ENCODE measurements around the gene MRM3. TPM values are rescaled to one million over a fixed set of nuclear protein-coding genes. Genes with fewer than 3 reads are reported as not detected.
"Not testable (repeated sequence)": the region's sequence is repeated elsewhere in the genome, so short reads cannot be mapped to it uniquely, and the experiment has no call there.

MRM3 gene
- total and polyA plus RNA-seq, 12 donors = 12.9 to 34.6 (median 19.1) TPM

DNA sequence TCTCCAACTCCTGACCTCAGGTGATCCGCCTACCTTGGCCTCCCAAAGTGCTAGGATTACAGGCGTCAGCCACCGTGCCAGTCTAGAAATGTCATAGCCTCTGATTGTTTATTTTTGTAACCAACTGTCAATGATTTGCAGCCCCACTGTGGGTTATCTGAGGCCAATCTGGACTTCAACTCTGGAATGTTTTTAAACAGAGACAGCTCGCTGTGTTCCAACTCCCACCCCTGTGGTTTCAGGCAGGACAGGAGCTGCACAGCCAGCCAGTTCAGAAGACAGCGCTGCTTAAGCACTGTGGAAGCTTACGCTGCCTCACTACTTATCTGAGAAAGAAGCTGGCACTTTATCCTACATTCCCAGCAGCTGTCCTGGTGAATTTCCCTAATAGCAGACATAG, 19.5 kb downstream of the MRM3 start:
- 86 to 90% (median 88%) methylated on average over 5 to 6 of the region's 6 CpGs for WGBS, 4 donors
- no peaks in the 10 kb centered on the region for H3K9me3 ChIP-seq (replicated peaks in 1 of 3)
- H3K36me3 ChIP-seq (replicated peaks in 1 of 2) = no peaks in the 10 kb centered on the region
- H3K4me1 ChIP-seq (replicated peaks in 1 of 2) = no peaks in the 10 kb centered on the region
- no peak for DNase-seq
- H3K4me3 ChIP-seq = no peak overlapping the region
- H3K27me3 ChIP-seq = no peaks in the 10 kb centered on the region
- TF ChIP-seq POLR2A (IDR thresholded peaks at IDR 0.05) = no peak
- TF ChIP-seq, protein P1, sequence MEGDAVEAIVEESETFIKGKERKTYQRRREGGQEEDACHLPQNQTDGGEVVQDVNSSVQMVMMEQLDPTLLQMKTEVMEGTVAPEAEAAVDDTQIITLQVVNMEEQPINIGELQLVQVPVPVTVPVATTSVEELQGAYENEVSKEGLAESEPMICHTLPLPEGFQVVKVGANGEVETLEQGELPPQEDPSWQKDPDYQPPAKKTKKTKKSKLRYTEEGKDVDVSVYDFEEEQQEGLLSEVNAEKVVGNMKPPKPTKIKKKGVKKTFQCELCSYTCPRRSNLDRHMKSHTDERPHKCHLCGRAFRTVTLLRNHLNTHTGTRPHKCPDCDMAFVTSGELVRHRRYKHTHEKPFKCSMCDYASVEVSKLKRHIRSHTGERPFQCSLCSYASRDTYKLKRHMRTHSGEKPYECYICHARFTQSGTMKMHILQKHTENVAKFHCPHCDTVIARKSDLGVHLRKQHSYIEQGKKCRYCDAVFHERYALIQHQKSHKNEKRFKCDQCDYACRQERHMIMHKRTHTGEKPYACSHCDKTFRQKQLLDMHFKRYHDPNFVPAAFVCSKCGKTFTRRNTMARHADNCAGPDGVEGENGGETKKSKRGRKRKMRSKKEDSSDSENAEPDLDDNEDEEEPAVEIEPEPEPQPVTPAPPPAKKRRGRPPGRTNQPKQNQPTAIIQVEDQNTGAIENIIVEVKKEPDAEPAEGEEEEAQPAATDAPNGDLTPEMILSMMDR (IDR thresholded peaks at IDR 0.05) = no peak
- no peak overlapping the region for H3K27ac ChIP-seq
- intact Hi-C loops (cut with DNase I) = no loop called here

DNA sequence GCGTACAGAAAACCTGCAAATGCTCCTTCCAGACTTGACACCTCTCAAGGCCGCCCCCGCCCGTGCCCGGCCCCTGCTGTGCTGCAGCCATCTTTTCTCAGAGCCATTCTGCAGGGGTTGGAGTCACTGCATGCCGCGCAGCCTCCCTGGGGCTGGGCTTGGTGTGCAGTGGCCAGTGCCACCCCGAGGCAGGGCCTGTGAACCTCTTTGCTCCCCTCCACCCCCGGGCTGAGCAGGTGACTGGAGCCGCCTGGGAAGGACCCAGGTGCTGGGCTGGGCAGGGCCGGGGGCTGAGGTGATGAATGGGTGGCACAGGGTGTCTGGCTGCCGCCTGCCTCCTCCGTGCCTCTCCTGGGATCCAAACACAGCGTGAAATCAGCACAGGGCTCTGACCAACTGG, 20.3 kb downstream of the MRM3 start:
- TF ChIP-seq, protein P1 (IDR thresholded peaks at IDR 0.05) = no peak
- TF ChIP-seq POLR2A (IDR thresholded peaks at IDR 0.05) = no peak
- WGBS, 4 donors = 83 to 94% (median 89%) methylated on average over 5 to 14 of the region's 14 CpGs
- no peaks in the 10 kb centered on the region for H3K27me3 ChIP-seq
- no peaks in the 10 kb centered on the region for H3K9me3 ChIP-seq (replicated peaks in 1 of 3)
- no peaks in the 10 kb centered on the region for H3K4me1 ChIP-seq (replicated peaks in 1 of 2)
- DNase-seq = no peak
- no peak overlapping the region for H3K27ac ChIP-seq
- H3K36me3 ChIP-seq (replicated peaks in 1 of 2) = no peaks in the 10 kb centered on the region
- H3K4me3 ChIP-seq = no peak overlapping the region
- intact Hi-C loops (cut with DNase I) = no loop called here

DNA sequence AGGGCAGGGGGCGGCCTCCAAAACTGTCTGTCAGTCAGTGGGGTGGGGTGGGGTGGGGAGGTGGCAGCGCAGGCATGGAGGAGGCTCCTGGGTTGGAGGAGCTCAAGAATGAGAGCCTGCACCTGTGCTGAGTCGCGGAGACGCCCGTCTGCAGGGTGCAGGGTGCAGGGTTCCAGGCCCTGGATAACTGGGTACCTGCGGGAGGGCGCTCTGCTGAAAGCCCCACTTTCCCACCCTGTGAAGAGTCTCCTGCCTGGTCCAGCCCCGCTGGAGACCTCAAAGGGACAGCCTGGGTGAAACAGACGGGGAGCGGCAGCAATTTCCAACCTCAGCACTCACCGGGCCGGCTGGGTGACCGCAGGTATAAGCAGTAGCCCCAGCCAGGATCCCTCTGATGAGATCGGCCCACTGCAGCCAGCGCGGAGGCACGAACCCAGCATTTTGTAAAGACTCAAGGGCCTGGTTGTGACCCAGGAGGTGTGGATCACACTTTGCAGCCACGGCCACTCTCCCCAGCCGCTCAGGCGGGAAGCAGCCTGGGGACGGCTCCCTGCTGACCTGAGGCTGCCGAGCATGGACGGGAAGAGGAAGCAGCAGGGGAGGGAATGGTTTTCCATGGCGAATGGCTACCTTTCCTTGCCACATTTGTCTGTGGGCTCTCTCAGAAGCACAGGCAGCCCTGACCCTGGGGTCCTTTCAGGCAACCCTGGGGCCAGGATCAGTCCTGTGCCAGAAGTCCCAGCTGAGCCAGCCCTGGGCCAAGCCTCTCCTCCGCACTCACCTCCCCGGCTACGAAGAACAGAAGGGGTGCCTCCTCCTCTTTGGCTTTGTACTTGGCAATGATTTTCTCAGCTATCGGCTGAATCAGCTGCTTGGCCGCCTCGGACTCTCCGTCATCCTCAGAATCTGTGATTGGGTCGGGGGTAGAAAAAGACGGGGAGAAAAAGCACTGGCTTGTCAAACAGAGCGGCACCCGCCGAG, 21.0 kb downstream of the MRM3 start:
- Histone ChIP-seq H3K9me3 (replicated peaks in 1 of 3) (no peaks in the 10 kb centered on the region), H3K27ac (no peak overlapping the region), H3K27me3 (no peaks in the 10 kb centered on the region), H3K4me1 (replicated peaks in 1 of 2) (no peaks in the 10 kb centered on the region), H3K36me3 (replicated peaks in 1 of 2) (no peaks in the 10 kb centered on the region), H3K4me3 (no peak overlapping the region)
- intact Hi-C loops (cut with DNase I) = no loop called here
- no peak for DNase-seq
- 87 to 89% (median 88%) methylated on average over 27 to 37 of the region's 37 CpGs for WGBS, 4 donors
- TF ChIP-seq, protein P1 (IDR thresholded peaks at IDR 0.05) = no peak
- TF ChIP-seq POLR2A (IDR thresholded peaks at IDR 0.05) = no peak

DNA sequence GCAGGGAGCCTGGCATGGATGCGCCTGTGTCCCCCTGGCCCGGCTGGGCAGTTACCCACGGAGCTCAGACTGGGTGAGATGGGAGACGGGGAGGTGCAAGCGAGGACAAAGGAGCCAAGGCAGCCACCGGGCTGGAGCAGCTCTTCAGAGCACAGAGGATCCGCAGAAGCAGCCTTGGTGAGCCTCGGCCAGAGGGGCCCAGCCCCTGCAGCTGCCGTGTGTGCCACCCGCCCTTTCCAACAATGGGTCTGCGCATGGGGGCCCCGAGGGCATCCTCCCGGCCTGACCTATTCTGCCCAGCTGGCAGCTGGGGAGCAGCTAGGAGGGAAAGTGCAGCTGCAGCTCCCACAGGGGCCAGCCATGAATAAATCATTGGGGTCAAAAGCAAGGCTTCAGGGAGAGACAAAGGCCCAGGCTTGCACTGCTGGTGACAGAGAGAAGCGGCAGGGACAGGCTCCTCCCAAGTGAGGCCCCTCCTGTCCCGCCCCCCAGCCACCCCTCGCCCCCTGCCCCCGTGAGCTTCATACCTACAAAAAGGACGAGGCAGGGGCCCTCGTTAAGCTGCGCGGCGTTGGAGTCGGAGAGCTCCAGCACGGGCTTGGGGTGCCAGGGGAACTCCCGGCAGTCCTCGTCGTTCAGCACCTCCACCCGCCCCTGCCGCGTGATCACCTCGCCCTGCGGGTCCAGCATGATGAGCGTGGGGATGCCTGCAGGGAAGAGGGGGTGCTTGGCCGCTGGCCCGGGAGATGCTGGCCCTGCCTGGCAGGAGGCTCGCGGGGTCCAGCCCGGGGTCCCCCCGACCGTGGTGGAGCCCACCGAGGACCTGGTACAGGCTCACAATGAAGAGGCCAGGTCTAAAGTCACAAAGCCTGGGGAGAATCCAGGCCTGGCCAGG, 22.6 kb downstream of the MRM3 start:
- WGBS, 4 donors = 85 to 87% (median 85%) methylated on average over 23 to 41 of the region's 41 CpGs
- TF ChIP-seq POLR2A (IDR thresholded peaks at IDR 0.05) = no peak
- TF ChIP-seq, protein P1 (IDR thresholded peaks at IDR 0.05) = no peak
- Histone ChIP-seq H3K27ac (no peak overlapping the region), H3K4me1 (replicated peaks in 1 of 2) (no peaks in the 10 kb centered on the region), H3K9me3 (replicated peaks in 1 of 3) (no peaks in the 10 kb centered on the region), H3K36me3 (replicated peaks in 1 of 2) (no peaks in the 10 kb centered on the region), H3K4me3 (no peak overlapping the region), H3K27me3 (no peaks in the 10 kb centered on the region)
- no peak for DNase-seq
- intact Hi-C loops (cut with DNase I) = no loop called here

DNA sequence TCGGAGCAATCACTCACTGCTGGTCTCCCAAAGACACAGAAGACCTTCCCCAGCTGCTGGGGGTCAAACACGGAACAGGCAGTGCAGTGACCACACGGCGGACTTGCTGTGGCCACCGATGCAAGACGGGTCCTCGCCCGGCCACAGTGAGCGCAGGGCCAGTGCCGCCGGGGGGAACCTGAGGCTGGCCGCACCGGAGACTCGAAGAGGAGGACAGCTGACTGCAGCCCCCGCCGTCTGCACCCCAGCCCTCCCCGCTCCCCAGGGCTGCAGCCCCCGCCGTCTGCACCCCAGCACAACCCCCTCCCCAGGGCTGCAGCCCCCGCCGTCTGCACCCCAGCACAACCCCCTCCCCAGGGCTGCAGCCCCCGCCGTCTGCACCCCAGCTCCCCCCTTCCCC, 23.7 kb downstream of the MRM3 start:
- H3K4me3 ChIP-seq; H3K27ac ChIP-seq; H3K9me3 ChIP-seq (replicated peaks in 1 of 3); DNase-seq; H3K27me3 ChIP-seq; intact Hi-C loops (cut with DNase I); H3K36me3 ChIP-seq (replicated peaks in 1 of 2); H3K4me1 ChIP-seq (replicated peaks in 1 of 2): not testable (repeated sequence)
- 87 to 94% (median 89%) methylated on average over 9 to 23 of the region's 23 CpGs for WGBS, 4 donors
